Spinal cord (tissue), 10 donors: ENCODE measurements around the gene AFF1. TPM values are rescaled to one million over a fixed set of nuclear protein-coding genes. Genes with fewer than 3 reads are reported as not detected.
A peak's percentile ranks its signal among the peaks of the same experiment; 100 is the strongest.
"Not testable (repeated sequence)": the region's sequence is repeated elsewhere in the genome, so short reads cannot be mapped to it uniquely, and the experiment has no call there.

Experiments
- DNase-seq, 6 donors: peaks; one replicate each; pipeline versions ENCODE4 v3.0.0 to v3.0.0-alpha.2; 2013 to 2015; ENCODE audit warnings: low spot score in 6 of 6, low read depth in 4 of 6
- H3K27ac ChIP-seq: one replicate; pipeline ENCODE4 v1.5.1; 2013; ENCODE audit warnings: low read depth, low read length, control low read depth
- H3K27me3 ChIP-seq: one replicate; pipeline ENCODE4 v1.6.1; 2013; ENCODE audit warnings: low read length; ENCODE audit not compliant: control insufficient read depth, insufficient read depth
- H3K36me3 ChIP-seq: one replicate; pipeline ENCODE4 v1.6.1; 2013; ENCODE audit warnings: low read length; ENCODE audit not compliant: control insufficient read depth, insufficient read depth
- H3K4me1 ChIP-seq: one replicate; pipeline ENCODE4 v1.6.1; 2013; ENCODE audit warnings: low read length; ENCODE audit not compliant: control insufficient read depth, insufficient read depth
- H3K4me3 ChIP-seq: one replicate; pipeline ENCODE4 v1.5.1; 2013; ENCODE audit warnings: low read depth, low read length, control low read depth
- H3K9me3 ChIP-seq: one replicate; pipeline ENCODE4 v1.6.1; 2013; ENCODE audit warnings: low read length; ENCODE audit not compliant: control insufficient read depth, insufficient read depth
- WGBS: methylation state at CpG from one replicate; pipeline ENCODE4 v1.1.5; 2013; ENCODE audit warnings: missing lambda C conversion rate; ENCODE audit not compliant: insufficient coverage; 5-methylcytosine and 5-hydroxymethylcytosine counted together
- polyA plus RNA-seq, 2 donors: library from polyadenylated mRNA; unstranded; fragments of 120-200 nt; gene quantifications; one replicate each; pipeline ENCODE4 v1.2.1, GENCODE V29; 2013; ENCODE audit not compliant: insufficient read length in 2 of 2
- total RNA-seq, 2 donors: library from RNA; depleted of rRNA in 1 of 2; stranded (reverse); fragments of 120-200 nt in 1 of 2; fragments of >200 nt in 1 of 2; gene quantifications; one replicate each; pipeline versions ENCODE4 v1.2.3 to v1.2.4, GENCODE V29; 2013 to 2014
- donor health status: healthy.

The AFF1 gene
- total and polyA plus RNA-seq, 4 donors = 14.2 to 24.6 (median 18.4) TPM

GRCh38 chr4:87071401-87071800 lies 136.6 kb downstream of the AFF1 start:
- Histone ChIP-seq H3K27ac (no peak overlapping the region), H3K4me1 (peaks cover 12% of the 10 kb centered on the region)
- WGBS = no CpG with 5 or more reads among the region's 3 CpGs

DNA sequence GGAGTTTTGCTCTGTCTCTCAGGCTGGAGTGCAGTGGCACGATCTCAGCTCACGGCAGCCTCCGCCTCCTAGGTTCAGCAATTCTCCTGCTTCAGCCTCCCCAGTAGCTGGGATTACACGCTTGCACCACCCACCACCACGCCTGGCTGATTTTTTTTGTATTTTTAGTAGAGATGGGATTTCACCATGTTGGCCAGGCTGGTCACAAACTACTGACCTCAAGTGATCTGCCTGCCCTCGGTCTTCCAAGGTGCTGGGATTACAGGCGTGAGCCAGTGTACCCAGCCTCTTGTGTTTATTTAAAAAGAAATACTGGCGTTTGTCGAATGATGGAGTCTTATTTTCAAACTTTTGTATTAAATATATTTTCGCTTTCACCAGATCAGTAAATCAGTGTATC lies 137.7 kb downstream of the AFF1 start:
- DNase-seq, H3K4me3 ChIP-seq, H3K27me3 ChIP-seq, H3K36me3 ChIP-seq, H3K9me3 ChIP-seq, H3K27ac ChIP-seq: not testable (repeated sequence)
- peaks cover 12% of the 10 kb centered on the region for H3K4me1 ChIP-seq
- WGBS = no CpG with 5 or more reads among the region's 10 CpGs

More at GRCh38 chr4:87071401-87071800, 136.6 kb downstream of the AFF1 start:
- Histone ChIP-seq H3K4me3 (no peak overlapping the region), H3K36me3 (no peaks in the 10 kb centered on the region), H3K9me3 (no peaks in the 10 kb centered on the region), H3K27me3 (no peaks in the 10 kb centered on the region)
- DNase-seq = no peak

GRCh38 chr4:87073199-87074120 lies 138.6 kb downstream of the AFF1 start:
- H3K36me3 ChIP-seq = no peaks in the 10 kb centered on the region
- 21% methylated on average over 5 of the region's 14 CpGs for WGBS
- H3K4me3 ChIP-seq = peak overlapping the region; percentile 12
- no peaks in the 10 kb centered on the region for H3K27me3 ChIP-seq
- H3K9me3 ChIP-seq = no peaks in the 10 kb centered on the region
- peak in 2 of 6 donors; percentile 31 to 53 for DNase-seq
- peak overlapping the region; percentile 52 for H3K27ac ChIP-seq
- H3K4me1 ChIP-seq = peaks cover 12% of the 10 kb centered on the region

DNA sequence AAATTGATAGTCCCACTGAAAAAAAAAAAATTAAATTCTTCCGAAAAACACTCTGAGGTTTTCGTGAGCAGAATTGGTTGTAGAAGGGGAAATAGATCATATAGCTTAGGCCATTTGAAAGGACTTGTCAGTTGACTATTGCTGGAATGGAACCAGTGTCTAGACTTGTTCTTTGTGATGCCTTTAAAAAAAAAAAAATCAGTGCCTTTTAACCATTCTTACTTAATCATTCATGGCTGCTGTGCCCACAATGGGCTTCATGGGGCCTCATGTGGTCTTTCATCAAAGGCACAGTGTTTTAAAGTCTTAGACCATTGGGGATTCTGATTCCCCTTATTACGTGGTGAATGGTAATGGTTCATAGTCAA lies 139.3 kb downstream of the AFF1 start:
- Histone ChIP-seq H3K27ac (no peak overlapping the region), H3K27me3 (no peaks in the 10 kb centered on the region), H3K4me3 (no peak overlapping the region), H3K9me3 (no peaks in the 10 kb centered on the region), H3K4me1 (peaks cover 9% of the 10 kb centered on the region), H3K36me3 (no peaks in the 10 kb centered on the region)
- peak in 1 of 6 donors; percentile 69 for DNase-seq
- WGBS = no CpG with 5 or more reads among the region's 3 CpGs

DNA sequence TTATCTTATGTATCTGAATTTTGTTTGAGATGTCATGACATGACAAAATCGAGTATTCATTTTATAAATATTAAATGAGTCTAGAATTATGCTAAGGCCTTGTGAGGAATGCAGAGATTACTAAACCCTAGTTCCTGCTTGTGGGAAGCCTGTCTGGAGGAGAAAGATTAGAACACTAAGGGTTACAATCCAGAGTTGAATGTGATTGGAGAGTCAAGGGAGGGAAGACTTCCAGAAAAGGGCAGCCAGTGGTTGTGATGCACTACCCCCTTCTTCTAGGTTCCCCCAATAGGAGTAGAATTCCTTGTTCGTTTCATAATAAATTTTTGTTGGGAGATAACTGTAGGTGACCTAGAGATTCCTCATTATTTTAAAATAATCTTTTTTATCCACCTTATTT lies 141.1 kb downstream of the AFF1 start:
- Histone ChIP-seq H3K4me1 (peaks cover 12% of the 10 kb centered on the region), H3K4me3 (no peak overlapping the region), H3K27ac (no peak overlapping the region), H3K9me3 (no peaks in the 10 kb centered on the region), H3K27me3 (no peaks in the 10 kb centered on the region), H3K36me3 (no peaks in the 10 kb centered on the region)
- WGBS = no CpG with 5 or more reads among the region's 2 CpGs
- no peak for DNase-seq

DNA sequence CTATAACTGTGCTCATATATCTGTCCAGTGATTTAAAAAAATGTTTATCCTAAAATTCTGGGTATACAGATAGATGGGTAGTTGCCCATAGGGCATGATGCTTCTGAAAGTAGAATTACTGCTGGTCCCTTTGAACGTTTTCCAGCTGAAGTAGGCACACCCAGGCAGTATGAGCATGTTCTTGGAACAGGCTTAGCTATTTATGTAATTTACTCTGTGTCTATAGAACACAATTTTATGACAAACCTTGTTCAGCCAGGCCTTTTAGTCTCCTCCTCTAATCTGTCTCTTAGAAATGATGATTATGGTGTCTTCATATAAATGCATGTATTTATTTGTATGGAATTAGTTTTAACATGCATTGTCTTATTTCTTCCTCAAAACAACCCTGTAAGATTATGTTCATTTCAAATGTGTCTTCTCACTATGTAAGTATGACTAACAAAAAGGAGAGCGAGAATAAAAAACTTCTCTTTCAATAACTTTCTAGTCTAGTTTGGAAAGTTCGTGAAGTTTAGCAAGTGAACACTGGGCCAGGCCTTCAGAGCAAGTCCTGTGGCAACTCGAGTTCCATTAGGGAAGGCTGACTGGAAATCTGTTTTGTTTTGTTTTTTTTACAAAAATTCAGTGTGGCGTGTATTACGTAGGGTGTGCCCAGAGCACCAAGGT lies 142.0 kb downstream of the AFF1 start:
- Histone ChIP-seq H3K27ac (no peak overlapping the region), H3K9me3 (no peaks in the 10 kb centered on the region), H3K4me1 (peaks cover 12% of the 10 kb centered on the region), H3K4me3 (no peak overlapping the region), H3K36me3 (no peaks in the 10 kb centered on the region), H3K27me3 (no peaks in the 10 kb centered on the region)
- no peak for DNase-seq
- 87% methylated on average over 3 of the region's 6 CpGs for WGBS

DNA sequence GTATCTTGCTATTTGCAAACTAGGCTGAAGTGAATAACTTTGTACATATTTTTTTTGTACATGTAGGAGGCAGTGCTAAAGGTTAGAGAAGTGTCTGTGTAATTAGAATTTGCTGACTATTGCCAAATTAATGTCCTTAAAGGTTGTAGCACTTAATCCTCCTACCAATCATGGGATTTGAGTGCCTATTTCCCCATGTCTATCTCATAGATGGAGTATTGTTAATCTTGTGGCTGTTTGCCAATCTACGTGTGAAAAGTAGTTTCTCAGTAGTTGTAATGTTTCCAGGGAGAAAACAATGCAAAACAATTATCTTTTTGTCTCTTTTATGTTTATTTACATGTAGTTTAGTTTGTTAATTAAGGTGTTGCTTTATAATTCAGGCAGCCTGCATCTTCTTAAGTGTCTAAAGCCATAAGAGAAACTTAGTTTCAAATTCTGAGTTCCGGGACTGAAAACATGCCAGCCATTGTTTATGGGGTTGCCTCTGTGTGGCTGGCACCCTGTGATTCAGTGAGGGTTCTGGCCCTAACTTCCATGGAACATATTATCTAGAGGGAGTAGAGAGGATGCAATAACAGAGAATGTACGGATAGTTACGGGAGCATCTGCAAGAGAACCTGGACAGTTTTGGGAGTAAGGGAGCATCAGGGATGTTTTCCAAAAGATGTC lies 143.2 kb downstream of the AFF1 start:
- no peaks in the 10 kb centered on the region for H3K9me3 ChIP-seq
- no peaks in the 10 kb centered on the region for H3K27me3 ChIP-seq
- DNase-seq = no peak
- H3K4me3 ChIP-seq = no peak overlapping the region
- 79% methylated on average over 3 of the region's 4 CpGs for WGBS
- H3K4me1 ChIP-seq = peaks cover 12% of the 10 kb centered on the region
- no peaks in the 10 kb centered on the region for H3K36me3 ChIP-seq
- H3K27ac ChIP-seq = no peak overlapping the region

- Histone ChIP-seq H3K27me3 (no peaks in the 10 kb centered on the region), H3K27ac (peak overlapping the region; percentile 1), H3K9me3 (no peaks in the 10 kb centered on the region), H3K4me3 (no peak overlapping the region), H3K36me3 (no peaks in the 10 kb centered on the region), H3K4me1 (peaks cover 7% of the 10 kb centered on the region)
- WGBS = no CpG with 5 or more reads among the region's 6 CpGs
- DNase-seq = peak in 1 of 6 donors; percentile 65
Observed at GRCh38 chr4:87078987-87079486, 144.2 kb downstream of the AFF1 start.

DNA sequence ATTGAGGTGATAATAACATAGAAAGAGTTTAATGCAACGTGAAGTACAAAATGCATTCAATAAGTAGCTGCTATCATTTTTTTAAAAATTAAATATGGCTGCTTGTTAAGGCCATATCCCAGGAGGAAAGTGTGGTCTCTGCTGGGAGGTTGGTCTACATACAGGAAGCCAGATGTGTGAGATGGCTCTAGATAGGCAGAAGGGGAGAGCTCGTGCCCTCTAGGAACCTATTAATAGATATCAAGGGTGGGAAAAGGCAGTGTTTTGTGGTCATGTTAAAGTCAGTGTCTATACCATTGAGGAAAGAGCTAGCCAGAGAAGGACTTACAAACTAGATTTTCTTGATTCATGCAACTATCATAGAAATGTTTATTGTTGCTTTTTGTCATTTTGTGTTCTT lies 145.2 kb downstream of the AFF1 start:
- no peak for DNase-seq
- Histone ChIP-seq H3K4me3 (no peak overlapping the region), H3K36me3 (no peaks in the 10 kb centered on the region), H3K27ac (no peak overlapping the region), H3K4me1 (peaks cover 4% of the 10 kb centered on the region), H3K9me3 (no peaks in the 10 kb centered on the region), H3K27me3 (no peaks in the 10 kb centered on the region)
- no CpG with 5 or more reads among the region's 2 CpGs for WGBS
